GM10847 (cell line): ENCODE data around the gene UCHL5.

ENCODE experiments used
- POLR2A ChIP-seq: IDR thresholded peaks from 2 replicates; pipeline ENCODE4 v1.6.1; 2011; ENCODE audit not compliant: insufficient read length; ENCODE audit errors: extremely low read depth

UCHL5 gene

GRCh38 chr1:192983349-192983980 lies 75.7 kb downstream of the UCHL5 start:
- TF ChIP-seq POLR2A: no peak

GRCh38 chr1:192980856-192981255 lies 78.3 kb downstream of the UCHL5 start:
- no peak for TF ChIP-seq POLR2A

- TF ChIP-seq POLR2A: no peak
Measured at GRCh38 chr1:192979542-192979941, 79.6 kb downstream of the UCHL5 start.

- TF ChIP-seq POLR2A: no peak
Measured at GRCh38 chr1:192978195-192978710, 80.9 kb downstream of the UCHL5 start.

GRCh38 chr1:192977089-192977706 lies 82.0 kb downstream of the UCHL5 start:
- no peak for TF ChIP-seq POLR2A

- no peak for TF ChIP-seq POLR2A
Measured at GRCh38 chr1:192976576-192976975, 82.6 kb downstream of the UCHL5 start.

- TF ChIP-seq POLR2A: no peak
Measured at GRCh38 chr1:192974701-192975100, 84.5 kb downstream of the UCHL5 start.

GRCh38 chr1:192973988-192974387 lies 85.2 kb downstream of the UCHL5 start:
- no peak for TF ChIP-seq POLR2A

GRCh38 chr1:192973202-192973601 lies 86.0 kb downstream of the UCHL5 start:
- no peak for TF ChIP-seq POLR2A

GRCh38 chr1:192969091-192969490 lies 90.1 kb downstream of the UCHL5 start:
- no peak for TF ChIP-seq POLR2A

- TF ChIP-seq POLR2A: no peak
Measured at GRCh38 chr1:192968323-192968722, 90.8 kb downstream of the UCHL5 start.

GRCh38 chr1:192967901-192968300 lies 91.3 kb downstream of the UCHL5 start:
- no peak for TF ChIP-seq POLR2A

- no peak for TF ChIP-seq POLR2A
Measured at GRCh38 chr1:192967211-192967877, 91.8 kb downstream of the UCHL5 start.

- no peak for TF ChIP-seq POLR2A
Measured at GRCh38 chr1:192966073-192966472, 93.1 kb downstream of the UCHL5 start.

GRCh38 chr1:192962901-192963300 lies 96.3 kb downstream of the UCHL5 start:
- no peak for TF ChIP-seq POLR2A
